Caco-2 (cell line): Measurements from ENCODE around the gene MAGI1. TPM values are rescaled to one million over a fixed set of nuclear protein-coding genes. Genes with fewer than 3 reads are reported as not detected.

Experiments used
- BruUV-seq: library from RNA; stranded (reverse); fragments of 400-500 nt; replicated peaks from 2 replicates; lab custom pipeline; 2021; lab: Mats Ljungman, UMichigan
- CTCF ChIA-PET: fragments of 300-600 bp; sonication (Branson Sonifier 250); formaldehyde crosslinking; loops from one replicate; lab custom pipeline; 2022; ENCODE audit warnings: antibody characterized with exemption; lab: Charles Lee
- POLR2A ChIA-PET: fragments of 300-600 bp; sonication (Branson Sonifier 250); formaldehyde crosslinking; loops from one replicate; lab custom pipeline; 2022; ENCODE audit warnings: antibody characterized with exemption; lab: Charles Lee
- DNase-seq, 2 experiments: peaks; one replicate each; pipeline versions ENCODE4 v3.0.0 to v3.0.0-alpha.2; 2020 to 2022
- H3K27me3 ChIP-seq: replicated peaks from 2 replicates; pipeline ENCODE4 v1.6.0; 2011; ENCODE audit warnings: low read length; ENCODE audit not compliant: control insufficient read depth, insufficient read depth
- H3K36me3 ChIP-seq: 2 replicates; pipeline ENCODE4 v1.5.1; 2011; ENCODE audit warnings: low read length; ENCODE audit not compliant: control insufficient read depth, insufficient read depth
- H3K4me1 ChIP-seq: fragments of 250-450 bp; sonication (Bioruptor Pico); 2 replicates; pipeline ENCODE4 v1.5.1; 2020; ENCODE audit warnings: mild to moderate bottlenecking
- H3K4me3 ChIP-seq: 2 replicates; pipeline ENCODE4 v1.5.1; 2011; ENCODE audit warnings: low read depth, mild to moderate bottlenecking, control low read depth, low read length
- H3K9me3 ChIP-seq: fragments of 250-450 bp; sonication (Bioruptor Pico); 2 replicates; pipeline ENCODE4 v1.5.1; 2020; ENCODE audit warnings: mild to moderate bottlenecking, moderate library complexity
- H3K27ac Mint-ChIP-seq: one replicate; pipeline ENCODE4 v1.8.0; 2022; ENCODE audit warnings: mixed read lengths; ENCODE audit not compliant: unreplicated experiment
- H3K27me3 Mint-ChIP-seq: one replicate; pipeline ENCODE4 v1.8.0; 2022; ENCODE audit warnings: mixed read lengths; ENCODE audit not compliant: insufficient read depth, unreplicated experiment
- H3K36me3 Mint-ChIP-seq: one replicate; pipeline ENCODE4 v1.8.0; 2022; ENCODE audit warnings: mild to moderate bottlenecking, mixed read lengths; ENCODE audit not compliant: insufficient read depth, unreplicated experiment
- H3K4me1 Mint-ChIP-seq: one replicate; pipeline ENCODE4 v1.8.0; 2022; ENCODE audit warnings: low read depth, mixed read lengths; ENCODE audit not compliant: unreplicated experiment
- H3K4me3 Mint-ChIP-seq: one replicate; pipeline ENCODE4 v1.8.0; 2022; ENCODE audit warnings: mild to moderate bottlenecking, moderate library complexity, mixed read lengths; ENCODE audit not compliant: unreplicated experiment
- H3K9me3 Mint-ChIP-seq: one replicate; pipeline ENCODE4 v1.8.0; 2022; ENCODE audit warnings: mixed read lengths; ENCODE audit not compliant: unreplicated experiment
- intact Hi-C: fragments of 100-400 bp; cut with micrococcal nuclease; formaldehyde crosslinking; loops from one replicate; pipeline ENCODE4 v1.10.0; 2022; ENCODE audit not compliant: unreplicated experiment
- total RNA-seq: library from RNA; stranded (reverse); gene quantifications from 2 replicates; pipeline ENCODE4 v1.2.3, GENCODE V29; 2022
- TF ChIP-seq, protein P1 (sequence below), 2 experiments: fragments of 200-600 bp in 1 of 2; IDR thresholded peaks; 1 replicate in 1 of 2; 2 replicates in 1 of 2; pipeline versions ENCODE4 v1.5.1 to v1.8.0; 2011 to 2022; ENCODE audit warnings: antibody characterized with exemption in 1 of 2, control low read depth in 1 of 2, inconsistent platforms in 1 of 2, low read depth in 1 of 2, low read length in 1 of 2, mild to moderate bottlenecking in 1 of 2, moderate library complexity in 1 of 2; ENCODE audit not compliant: insufficient read depth in 1 of 2, severe bottlenecking in 1 of 2, unreplicated experiment in 1 of 2

MAGI1 gene
- total RNA-seq, 1 experiment from 2014 or later: 64.9 TPM

DNA sequence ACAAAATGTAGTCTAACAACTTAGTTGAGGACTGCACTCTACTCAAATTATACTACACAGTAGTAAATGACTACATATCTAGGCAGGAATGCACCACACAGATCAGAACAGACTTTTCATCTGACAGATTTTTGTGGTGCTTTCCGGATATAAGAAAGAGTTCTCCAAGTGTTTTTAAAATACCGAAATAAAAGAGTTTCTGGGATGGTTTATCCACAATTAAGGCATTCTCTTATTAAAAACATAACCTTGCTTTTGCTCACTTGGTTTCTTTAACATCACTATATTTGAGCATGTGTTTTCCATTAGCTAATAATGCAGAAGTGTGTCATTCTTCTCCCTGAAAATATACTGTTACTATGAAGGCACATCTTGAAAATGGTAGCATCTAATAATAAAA is 132.9 kb downstream of the MAGI1 start:
- Histone ChIP-seq H3K4me1 (peaks cover 19% of the 10 kb centered on the region), H3K36me3 (no peaks in the 10 kb centered on the region), H3K9me3 (no peaks in the 10 kb centered on the region), H3K4me3 (no peak overlapping the region), H3K27me3 (no peaks in the 10 kb centered on the region)
- Mint-ChIP-seq H3K27ac (no peak overlapping the region), H3K9me3 (no peaks in the 10 kb centered on the region), H3K27me3 (no peaks in the 10 kb centered on the region), H3K36me3 (peaks cover 13% of the 10 kb centered on the region), H3K4me1 (peaks cover 19% of the 10 kb centered on the region), H3K4me3 (no peak overlapping the region)
- intact Hi-C loops: no loop called here
- ChIA-PET POLR2A (no interaction called here), CTCF (no interaction called here)
- DNase-seq: no peak
- TF ChIP-seq, protein P1, sequence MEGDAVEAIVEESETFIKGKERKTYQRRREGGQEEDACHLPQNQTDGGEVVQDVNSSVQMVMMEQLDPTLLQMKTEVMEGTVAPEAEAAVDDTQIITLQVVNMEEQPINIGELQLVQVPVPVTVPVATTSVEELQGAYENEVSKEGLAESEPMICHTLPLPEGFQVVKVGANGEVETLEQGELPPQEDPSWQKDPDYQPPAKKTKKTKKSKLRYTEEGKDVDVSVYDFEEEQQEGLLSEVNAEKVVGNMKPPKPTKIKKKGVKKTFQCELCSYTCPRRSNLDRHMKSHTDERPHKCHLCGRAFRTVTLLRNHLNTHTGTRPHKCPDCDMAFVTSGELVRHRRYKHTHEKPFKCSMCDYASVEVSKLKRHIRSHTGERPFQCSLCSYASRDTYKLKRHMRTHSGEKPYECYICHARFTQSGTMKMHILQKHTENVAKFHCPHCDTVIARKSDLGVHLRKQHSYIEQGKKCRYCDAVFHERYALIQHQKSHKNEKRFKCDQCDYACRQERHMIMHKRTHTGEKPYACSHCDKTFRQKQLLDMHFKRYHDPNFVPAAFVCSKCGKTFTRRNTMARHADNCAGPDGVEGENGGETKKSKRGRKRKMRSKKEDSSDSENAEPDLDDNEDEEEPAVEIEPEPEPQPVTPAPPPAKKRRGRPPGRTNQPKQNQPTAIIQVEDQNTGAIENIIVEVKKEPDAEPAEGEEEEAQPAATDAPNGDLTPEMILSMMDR (IDR thresholded peaks at IDR 0.05; ENCODE audit: insufficient read depth in 1 of 2, low read depth in 1 of 2, low read length in 1 of 2, severe bottlenecking in 1 of 2, unreplicated experiment in 1 of 2): no peak
- no TSS peak for BruUV-seq

GRCh38 chr3:65904016-65904415 is 134.7 kb downstream of the MAGI1 start:
- H3K36me3 Mint-ChIP-seq: peaks cover 13% of the 10 kb centered on the region
- no peaks in the 10 kb centered on the region for H3K27me3 Mint-ChIP-seq
- no peaks in the 10 kb centered on the region for H3K9me3 ChIP-seq
- TF ChIP-seq, protein P1 (IDR thresholded peaks at IDR 0.05; ENCODE audit: insufficient read depth in 1 of 2, low read depth in 1 of 2, low read length in 1 of 2, severe bottlenecking in 1 of 2, unreplicated experiment in 1 of 2): no peak
- POLR2A ChIA-PET: no interaction called here
- BruUV-seq: no TSS peak
- H3K4me1 Mint-ChIP-seq: peaks cover 35% of the 10 kb centered on the region
- H3K4me1 ChIP-seq: peaks cover 32% of the 10 kb centered on the region
- DNase-seq: no peak
- no peak overlapping the region for H3K4me3 Mint-ChIP-seq
- no peak overlapping the region for H3K4me3 ChIP-seq
- no peaks in the 10 kb centered on the region for H3K36me3 ChIP-seq
- no peaks in the 10 kb centered on the region for H3K9me3 Mint-ChIP-seq
- intact Hi-C loops: no loop called here
- H3K27ac Mint-ChIP-seq: no peak overlapping the region
- CTCF ChIA-PET: no interaction called here
- no peaks in the 10 kb centered on the region for H3K27me3 ChIP-seq

- H3K4me1 ChIP-seq: peaks cover 32% of the 10 kb centered on the region
- ChIA-PET CTCF (no interaction called here), POLR2A (no interaction called here)
- H3K4me3 Mint-ChIP-seq: no peak overlapping the region
- H3K9me3 ChIP-seq: no peaks in the 10 kb centered on the region
- peaks cover 35% of the 10 kb centered on the region for H3K4me1 Mint-ChIP-seq
- peaks cover 13% of the 10 kb centered on the region for H3K36me3 Mint-ChIP-seq
- H3K36me3 ChIP-seq: no peaks in the 10 kb centered on the region
- no peaks in the 10 kb centered on the region for H3K9me3 Mint-ChIP-seq
- BruUV-seq: no TSS peak
- DNase-seq: no peak
- H3K27ac Mint-ChIP-seq: no peak overlapping the region
- no peak overlapping the region for H3K4me3 ChIP-seq
- TF ChIP-seq, protein P1 (IDR thresholded peaks at IDR 0.05; ENCODE audit: insufficient read depth in 1 of 2, low read depth in 1 of 2, low read length in 1 of 2, severe bottlenecking in 1 of 2, unreplicated experiment in 1 of 2): no peak
- intact Hi-C loops: no loop called here
- H3K27me3 ChIP-seq: no peaks in the 10 kb centered on the region
- no peaks in the 10 kb centered on the region for H3K27me3 Mint-ChIP-seq
Measured at GRCh38 chr3:65902304-65902793, 136.4 kb downstream of the MAGI1 start.
